Neural cell (in vitro differentiated cells): ENCODE measurements around the gene SOX13. TPM values are rescaled to one million over a fixed set of nuclear protein-coding genes. Genes with fewer than 3 reads are reported as not detected.

ENCODE experiments used
- H2AFZ ChIP-seq: fragments of 200-600, 300-800 bp; sonication (generic), shearing (Covaris generic); 2 replicates; pipeline ENCODE4 v1.6.0; 2014; ENCODE audit warnings: low read depth, mild to moderate bottlenecking, antibody characterized with exemption, low read length, moderate library complexity
- H3F3A ChIP-seq: fragments of 200-600 bp; shearing (Covaris generic); 2 replicates; pipeline ENCODE4 v1.6.1; 2016; ENCODE audit warnings: mild to moderate bottlenecking, moderate library complexity, mixed read lengths, antibody characterized with exemption, low read length; ENCODE audit not compliant: insufficient read depth, poor library complexity, severe bottlenecking
- H3K27ac ChIP-seq: fragments of 200-600, 300-800 bp; sonication (generic), shearing (Covaris generic); 2 replicates; pipeline ENCODE4 v1.5.1; 2014; ENCODE audit warnings: mild to moderate bottlenecking, low read length, moderate library complexity
- H3K27me3 ChIP-seq: fragments of 300-800, 200-600 bp; sonication (generic), shearing (Covaris generic); 2 replicates; pipeline ENCODE4 v1.6.0; 2014; ENCODE audit warnings: mild to moderate bottlenecking, low read depth, low read length, moderate library complexity; ENCODE audit not compliant: insufficient read depth
- H3K36me3 ChIP-seq: fragments of 300-800, 200-600 bp; sonication (generic), shearing (Covaris generic); 2 replicates; pipeline ENCODE4 v1.5.1; 2014; ENCODE audit warnings: mild to moderate bottlenecking, antibody characterized with exemption, low read length, moderate library complexity; ENCODE audit not compliant: insufficient read depth
- H3K4me2 ChIP-seq: fragments of 300-800, 200-600 bp; sonication (generic), shearing (Covaris generic); 2 replicates; pipeline ENCODE4 v1.6.0; 2014; ENCODE audit warnings: mild to moderate bottlenecking, low read length
- H3K4me3 ChIP-seq: fragments of 300-800, 200-600 bp; sonication (generic), shearing (Covaris generic); 2 replicates; pipeline ENCODE4 v1.5.1; 2014; ENCODE audit warnings: mild to moderate bottlenecking, low read length, moderate library complexity
- H3K79me2 ChIP-seq: fragments of 200-600 bp; shearing (Covaris generic); replicated peaks from 2 replicates; pipeline ENCODE4 v1.6.0; 2014; ENCODE audit warnings: mild to moderate bottlenecking, low read length, moderate library complexity; ENCODE audit not compliant: insufficient read depth
- H3K9ac ChIP-seq: fragments of 300-800, 200-600 bp; sonication (generic), shearing (Covaris generic); 2 replicates; pipeline ENCODE4 v1.6.1; 2016; ENCODE audit warnings: mild to moderate bottlenecking, low read length, mixed read lengths
- H3K9me2 ChIP-seq: fragments of 200-600 bp; shearing (Covaris generic); 2 replicates; pipeline ENCODE4 v1.6.1; 2016; ENCODE audit warnings: mild to moderate bottlenecking, low read length, mixed read lengths; ENCODE audit not compliant: insufficient read depth
- H3K9me3 ChIP-seq: fragments of 200-600, 300-800 bp; sonication (generic), shearing (Covaris generic); 2 replicates; pipeline ENCODE4 v1.6.1; 2016; ENCODE audit warnings: mild to moderate bottlenecking, mixed run types, low read length, moderate library complexity, mixed read lengths
- H4K20me1 ChIP-seq: fragments of 200-600 bp; shearing (Covaris generic); 2 replicates; pipeline ENCODE4 v1.6.1; 2016; ENCODE audit warnings: mild to moderate bottlenecking, mixed run types; ENCODE audit not compliant: insufficient read depth
- CTCF ChIP-seq: fragments of 450-650 bp; IDR thresholded peaks from 2 replicates; pipeline ENCODE4 v1.5.1; 2014; ENCODE audit warnings: antibody characterized with exemption, mild to moderate bottlenecking, moderate library complexity; ENCODE audit not compliant: poor library complexity, severe bottlenecking
- EP300 ChIP-seq: fragments of 450-650 bp; conservative IDR thresholded peaks from 2 replicates; pipeline ENCODE4 v1.6.1; 2014; ENCODE audit warnings: antibody characterized with exemption, mild to moderate bottlenecking, moderate library complexity; ENCODE audit not compliant: poor library complexity, severe bottlenecking
- EZH2 ChIP-seq: fragments of 200-600, 300-800 bp; shearing (Covaris generic), sonication (generic); IDR thresholded peaks from 2 replicates; pipeline ENCODE4 v1.6.1; 2014; ENCODE audit warnings: antibody characterized with exemption, low read length, borderline replicate concordance, mild to moderate bottlenecking; ENCODE audit not compliant: insufficient read depth, poor library complexity, severe bottlenecking
- MXI1 ChIP-seq: fragments of 450-650 bp; conservative IDR thresholded peaks from 2 replicates; pipeline ENCODE4 v1.6.1; 2014; ENCODE audit warnings: antibody characterized with exemption, mild to moderate bottlenecking; ENCODE audit not compliant: poor library complexity, severe bottlenecking
- POLR2AphosphoS5 ChIP-seq: IDR thresholded peaks from 2 replicates; pipeline ENCODE4 v1.6.1; 2012
- RAD21 ChIP-seq: fragments of 450-650 bp; conservative IDR thresholded peaks from 2 replicates; pipeline ENCODE4 v1.6.1; 2014; ENCODE audit warnings: antibody characterized with exemption, mild to moderate bottlenecking, moderate library complexity
- REST ChIP-seq: IDR thresholded peaks from 2 replicates; pipeline ENCODE4 v1.6.1; 2012; ENCODE audit warnings: borderline replicate concordance
- SMC3 ChIP-seq: fragments of 450-650 bp; conservative IDR thresholded peaks from 2 replicates; pipeline ENCODE4 v1.6.1; 2014; ENCODE audit warnings: antibody characterized with exemption, mild to moderate bottlenecking, moderate library complexity; ENCODE audit not compliant: poor library complexity
- TAF1 ChIP-seq: IDR thresholded peaks from 2 replicates; pipeline ENCODE4 v1.6.1; 2012; ENCODE audit warnings: low read depth
- polyA plus RNA-seq: library from polyadenylated mRNA; depleted of rRNA; stranded (reverse); fragments of >200 nt; gene quantifications from 2 replicates; pipeline ENCODE4 v1.2.3, GENCODE V29; 2014

The SOX13 gene
- polyA plus RNA-seq, 1 donor from 2014 or later: 1.7 TPM

GRCh38 chr1:204114606-204115005 lies 41.7 kb downstream of the SOX13 start:
- Histone ChIP-seq H3K9ac (no peak overlapping the region), H3K27ac (no peak overlapping the region), H3K27me3 (peaks cover 33% of the 10 kb centered on the region), H3K4me3 (no peak overlapping the region), H3K9me2 (no peaks in the 10 kb centered on the region), H4K20me1 (no peaks in the 10 kb centered on the region), H3K36me3 (no peaks in the 10 kb centered on the region), H3F3A (no peaks in the 10 kb centered on the region), H3K4me2 (no peak overlapping the region), H3K79me2 (no peaks in the 10 kb centered on the region), H3K9me3 (no peaks in the 10 kb centered on the region), H2AFZ (no peak overlapping the region)
- TF ChIP-seq SMC3 (no peak), POLR2AphosphoS5 (no peak), CTCF (no peak), MXI1 (no peak), REST (no peak), EZH2 (no peak), EP300 (no peak), RAD21 (no peak)

GRCh38 chr1:204115116-204115515 lies 42.2 kb downstream of the SOX13 start:
- no peaks in the 10 kb centered on the region for H3K9me2 ChIP-seq
- no peaks in the 10 kb centered on the region for H3K9me3 ChIP-seq
- H3K27me3 ChIP-seq: peaks cover 31% of the 10 kb centered on the region
- no peak overlapping the region for H3K9ac ChIP-seq
- no peaks in the 10 kb centered on the region for H3K79me2 ChIP-seq
- H3K4me3 ChIP-seq: no peak overlapping the region
- no peak overlapping the region for H3K4me2 ChIP-seq
- H3K36me3 ChIP-seq: no peaks in the 10 kb centered on the region
- H3F3A ChIP-seq: no peaks in the 10 kb centered on the region
- no peak for TF ChIP-seq EP300
- no peak for TF ChIP-seq SMC3
- no peak for TF ChIP-seq CTCF
- TF ChIP-seq RAD21: no peak
- no peak for TF ChIP-seq REST
- TF ChIP-seq POLR2AphosphoS5: no peak
- no peak for TF ChIP-seq TAF1
- TF ChIP-seq EZH2: no peak
- no peak for TF ChIP-seq MXI1
- no peak overlapping the region for H3K27ac ChIP-seq
- H4K20me1 ChIP-seq: no peaks in the 10 kb centered on the region
- H2AFZ ChIP-seq: no peak overlapping the region
